ENCODE measurements around the gene TUBB2B. TPM values are rescaled to one million over a fixed set of nuclear protein-coding genes. Genes with fewer than 3 reads are reported as not detected.

Gene TUBB2B
- total RNA-seq, 1 donor from 2014 or later = 144 TPM

GRCh38 chr6:3222506-3223038 lies 4.9 kb downstream of the TUBB2B start:
- Histone ChIP-seq H3K27ac (ENCODE audit: low read depth, low read length) (no peak overlapping the region), H3K4me3 (ENCODE audit: insufficient read depth, low read depth, low read length) (no peak overlapping the region), H3K4me2 (ENCODE audit: low read length) (no peak overlapping the region), H4K20me1 (ENCODE audit: insufficient read depth, low read length) (peaks cover 11% of the 10 kb centered on the region), H3K36me3 (ENCODE audit: insufficient read depth, low read length) (no peaks in the 10 kb centered on the region), H3K4me1 (ENCODE audit: insufficient read depth, low read length) (peaks cover 10% of the 10 kb centered on the region), H3K79me2 (ENCODE audit: insufficient read depth, low read length) (peaks cover 10% of the 10 kb centered on the region), H3K27me3 (ENCODE audit: insufficient read depth, low read length) (peaks cover 39% of the 10 kb centered on the region), H3K9ac (ENCODE audit: low read length) (no peak overlapping the region), H3K9me3 (ENCODE audit: insufficient read depth, low read depth, low read length) (no peaks in the 10 kb centered on the region), H2AFZ (ENCODE audit: low read depth, low read length) (no peak overlapping the region)
- no peak for FAIRE-seq
- no peak overlapping the region for H3K27ac Mint-ChIP-seq (ENCODE audit: unreplicated experiment)
- TF ChIP-seq, protein P1, sequence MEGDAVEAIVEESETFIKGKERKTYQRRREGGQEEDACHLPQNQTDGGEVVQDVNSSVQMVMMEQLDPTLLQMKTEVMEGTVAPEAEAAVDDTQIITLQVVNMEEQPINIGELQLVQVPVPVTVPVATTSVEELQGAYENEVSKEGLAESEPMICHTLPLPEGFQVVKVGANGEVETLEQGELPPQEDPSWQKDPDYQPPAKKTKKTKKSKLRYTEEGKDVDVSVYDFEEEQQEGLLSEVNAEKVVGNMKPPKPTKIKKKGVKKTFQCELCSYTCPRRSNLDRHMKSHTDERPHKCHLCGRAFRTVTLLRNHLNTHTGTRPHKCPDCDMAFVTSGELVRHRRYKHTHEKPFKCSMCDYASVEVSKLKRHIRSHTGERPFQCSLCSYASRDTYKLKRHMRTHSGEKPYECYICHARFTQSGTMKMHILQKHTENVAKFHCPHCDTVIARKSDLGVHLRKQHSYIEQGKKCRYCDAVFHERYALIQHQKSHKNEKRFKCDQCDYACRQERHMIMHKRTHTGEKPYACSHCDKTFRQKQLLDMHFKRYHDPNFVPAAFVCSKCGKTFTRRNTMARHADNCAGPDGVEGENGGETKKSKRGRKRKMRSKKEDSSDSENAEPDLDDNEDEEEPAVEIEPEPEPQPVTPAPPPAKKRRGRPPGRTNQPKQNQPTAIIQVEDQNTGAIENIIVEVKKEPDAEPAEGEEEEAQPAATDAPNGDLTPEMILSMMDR (IDR thresholded peaks at IDR 0.05; ENCODE audit: insufficient read depth, low read depth, low read length) = no peak
- no peak for TF ChIP-seq EZH2 (IDR thresholded peaks at IDR 0.05; ENCODE audit: insufficient read depth, low read length)
- H3K27me3 Mint-ChIP-seq (ENCODE audit: low read depth, unreplicated experiment) = peaks cover 8% of the 10 kb centered on the region
- peaks cover 8% of the 10 kb centered on the region for H3K4me1 Mint-ChIP-seq (ENCODE audit: low read depth, unreplicated experiment)
- DNase-seq (ENCODE audit: low read depth) = no peak
- H3K4me3 Mint-ChIP-seq (ENCODE audit: unreplicated experiment) = no peak overlapping the region
- H3K36me3 Mint-ChIP-seq (ENCODE audit: low read depth, unreplicated experiment) = peaks cover 15% of the 10 kb centered on the region
- peaks cover 3% of the 10 kb centered on the region for H3K9me3 Mint-ChIP-seq (ENCODE audit: unreplicated experiment)

- H3K79me2 ChIP-seq (ENCODE audit: insufficient read depth, low read length) = peaks cover 9% of the 10 kb centered on the region
- H3K4me3 Mint-ChIP-seq (ENCODE audit: unreplicated experiment) = no peak overlapping the region
Observed at GRCh38 chr6:3221578-3221977, 5.9 kb downstream of the TUBB2B start.

GRCh38 chr6:3220366-3220765 lies 7.1 kb downstream of the TUBB2B start:
- Mint-ChIP-seq H3K4me3 (ENCODE audit: unreplicated experiment) (no peak overlapping the region), H3K9me3 (ENCODE audit: unreplicated experiment) (peaks cover 3% of the 10 kb centered on the region), H3K27me3 (ENCODE audit: low read depth, unreplicated experiment) (peaks cover 9% of the 10 kb centered on the region), H3K4me1 (ENCODE audit: low read depth, unreplicated experiment) (peaks cover 4% of the 10 kb centered on the region), H3K36me3 (ENCODE audit: low read depth, unreplicated experiment) (peaks cover 10% of the 10 kb centered on the region), H3K27ac (ENCODE audit: unreplicated experiment) (no peak overlapping the region)
- Histone ChIP-seq H3K36me3 (ENCODE audit: insufficient read depth, low read length) (no peaks in the 10 kb centered on the region), H3K27me3 (ENCODE audit: insufficient read depth, low read length) (peaks cover 30% of the 10 kb centered on the region), H3K9ac (ENCODE audit: low read length) (no peak overlapping the region), H4K20me1 (ENCODE audit: insufficient read depth, low read length) (no peaks in the 10 kb centered on the region), H3K4me1 (ENCODE audit: insufficient read depth, low read length) (no peaks in the 10 kb centered on the region), H2AFZ (ENCODE audit: low read depth, low read length) (no peak overlapping the region), H3K9me3 (ENCODE audit: insufficient read depth, low read depth, low read length) (no peaks in the 10 kb centered on the region), H3K4me2 (ENCODE audit: low read length) (no peak overlapping the region), H3K79me2 (ENCODE audit: insufficient read depth, low read length) (no peaks in the 10 kb centered on the region), H3K4me3 (ENCODE audit: insufficient read depth, low read depth, low read length) (no peak overlapping the region), H3K27ac (ENCODE audit: low read depth, low read length) (no peak overlapping the region)
- FAIRE-seq = no peak
- TF ChIP-seq EZH2 (IDR thresholded peaks at IDR 0.05; ENCODE audit: insufficient read depth, low read length) = no peak
- TF ChIP-seq, protein P1 (IDR thresholded peaks at IDR 0.05; ENCODE audit: insufficient read depth, low read depth, low read length) = no peak
- no peak for DNase-seq (ENCODE audit: low read depth)

More at GRCh38 chr6:3221578-3221977, 5.9 kb downstream of the TUBB2B start:
- H3K36me3 Mint-ChIP-seq (ENCODE audit: low read depth, unreplicated experiment) = peaks cover 15% of the 10 kb centered on the region
- Histone ChIP-seq H3K36me3 (ENCODE audit: insufficient read depth, low read length) (no peaks in the 10 kb centered on the region), H3K27ac (ENCODE audit: low read depth, low read length) (no peak overlapping the region), H3K27me3 (ENCODE audit: insufficient read depth, low read length) (peaks cover 40% of the 10 kb centered on the region), H3K4me1 (ENCODE audit: insufficient read depth, low read length) (peaks cover under 1% of the 10 kb centered on the region), H3K4me2 (ENCODE audit: low read length) (no peak overlapping the region), H3K9ac (ENCODE audit: low read length) (no peak overlapping the region), H2AFZ (ENCODE audit: low read depth, low read length) (no peak overlapping the region), H3K9me3 (ENCODE audit: insufficient read depth, low read depth, low read length) (no peaks in the 10 kb centered on the region), H4K20me1 (ENCODE audit: insufficient read depth, low read length) (peaks cover 9% of the 10 kb centered on the region), H3K4me3 (ENCODE audit: insufficient read depth, low read depth, low read length) (no peak overlapping the region)
- H3K27me3 Mint-ChIP-seq (ENCODE audit: low read depth, unreplicated experiment) = peaks cover 9% of the 10 kb centered on the region
- H3K4me1 Mint-ChIP-seq (ENCODE audit: low read depth, unreplicated experiment) = peaks cover 8% of the 10 kb centered on the region
- FAIRE-seq = no peak
- no peak for DNase-seq (ENCODE audit: low read depth)
- TF ChIP-seq EZH2 (IDR thresholded peaks at IDR 0.05; ENCODE audit: insufficient read depth, low read length) = no peak
- TF ChIP-seq, protein P1 (IDR thresholded peaks at IDR 0.05; ENCODE audit: insufficient read depth, low read depth, low read length) = no peak
- peaks cover 3% of the 10 kb centered on the region for H3K9me3 Mint-ChIP-seq (ENCODE audit: unreplicated experiment)
- no peak overlapping the region for H3K27ac Mint-ChIP-seq (ENCODE audit: unreplicated experiment)
